ENCODE measurements around the gene GPR18.
"Not testable (repeated sequence)": the region's sequence is repeated elsewhere in the genome, so short reads cannot be mapped to it uniquely, and the experiment has no call there.

The GPR18 gene

GRCh38 chr13:99265162-99265800 lies 7.1 kb upstream of the GPR18 start:
- no peak for DNase-seq (ENCODE audit: low spot score in 2 of 2)
- peak; percentile 88 for ATAC-seq
- peaks cover 37% of the 10 kb centered on the region for H3K36me3 Mint-ChIP-seq
- no peak overlapping the region for H3K27ac Mint-ChIP-seq
- H3K4me3 Mint-ChIP-seq: no peak overlapping the region
- no peaks in the 10 kb centered on the region for H3K9me3 Mint-ChIP-seq
- H3K4me1 Mint-ChIP-seq: peaks cover 45% of the 10 kb centered on the region

- Mint-ChIP-seq H3K9me3 (no peaks in the 10 kb centered on the region), H3K27ac (peak overlapping the region; percentile 58), H3K4me1 (peaks cover 57% of the 10 kb centered on the region), H3K4me3 (no peak overlapping the region), H3K36me3 (peaks cover 46% of the 10 kb centered on the region)
- no peak for ATAC-seq
- DNase-seq (ENCODE audit: low spot score in 2 of 2): no peak
Measured at GRCh38 chr13:99264051-99264450, 5.9 kb upstream of the GPR18 start.

- H3K27ac Mint-ChIP-seq: peak overlapping the region; percentile 58
Measured at GRCh38 chr13:99263126-99263785, 5.1 kb upstream of the GPR18 start.

GRCh38 chr13:99261059-99261458 lies 2.9 kb upstream of the GPR18 start:
- ATAC-seq (no peak), DNase-seq (ENCODE audit: low spot score in 2 of 2) (no peak)
- H3K9me3 Mint-ChIP-seq: no peaks in the 10 kb centered on the region
- peaks cover 41% of the 10 kb centered on the region for H3K36me3 Mint-ChIP-seq
- H3K27ac Mint-ChIP-seq: no peak overlapping the region
- no peak overlapping the region for H3K4me3 Mint-ChIP-seq
- peaks cover 64% of the 10 kb centered on the region for H3K4me1 Mint-ChIP-seq

More at GRCh38 chr13:99263126-99263785, 5.1 kb upstream of the GPR18 start:
- Mint-ChIP-seq H3K36me3 (peaks cover 45% of the 10 kb centered on the region), H3K4me1 (peaks cover 59% of the 10 kb centered on the region), H3K4me3 (no peak overlapping the region), H3K9me3 (no peaks in the 10 kb centered on the region)
- DNase-seq (ENCODE audit: low spot score in 2 of 2): no peak
- no peak for ATAC-seq

- H3K36me3 Mint-ChIP-seq: peaks cover 43% of the 10 kb centered on the region
- peaks cover 63% of the 10 kb centered on the region for H3K4me1 Mint-ChIP-seq
- ATAC-seq: no peak
- no peak overlapping the region for H3K27ac Mint-ChIP-seq
- no peaks in the 10 kb centered on the region for H3K9me3 Mint-ChIP-seq
- DNase-seq (ENCODE audit: low spot score in 2 of 2): no peak
- H3K4me3 Mint-ChIP-seq: peak overlapping the region; percentile 78
Measured at GRCh38 chr13:99260216-99260615, 2.0 kb upstream of the GPR18 start.

GRCh38 chr13:99258946-99259345 lies 767 bp upstream of the GPR18 start:
- Mint-ChIP-seq H3K4me3 (peak overlapping the region; percentile 78), H3K9me3 (no peaks in the 10 kb centered on the region), H3K36me3 (peaks cover 49% of the 10 kb centered on the region), H3K27ac (peak overlapping the region; percentile 87), H3K4me1 (peaks cover 61% of the 10 kb centered on the region)
- DNase-seq (ENCODE audit: low spot score in 2 of 2) (no peak), ATAC-seq (no peak)

- Mint-ChIP-seq H3K4me3 (peak overlapping the region; percentile 78), H3K27ac (peak overlapping the region; percentile 87), H3K4me1 (peaks cover 51% of the 10 kb centered on the region), H3K9me3 (no peaks in the 10 kb centered on the region), H3K36me3 (peaks cover 60% of the 10 kb centered on the region)
- ATAC-seq (no peak), DNase-seq (ENCODE audit: low spot score in 2 of 2) (no peak)
Measured at GRCh38 chr13:99257291-99257690, 888 bp downstream of the GPR18 start.

GRCh38 chr13:99256709-99257108 lies 1.5 kb downstream of the GPR18 start:
- Mint-ChIP-seq H3K36me3 (peaks cover 63% of the 10 kb centered on the region), H3K27ac (peak overlapping the region; percentile 87), H3K4me1 (peaks cover 56% of the 10 kb centered on the region), H3K9me3 (no peaks in the 10 kb centered on the region), H3K4me3 (peak overlapping the region; percentile 78)
- ATAC-seq (no peak), DNase-seq (ENCODE audit: low spot score in 2 of 2) (no peak)

- ATAC-seq: no peak
- H3K4me3 Mint-ChIP-seq: peak overlapping the region; percentile 78
- peaks cover 56% of the 10 kb centered on the region for H3K4me1 Mint-ChIP-seq
- H3K27ac Mint-ChIP-seq: peak overlapping the region; percentile 87
- peaks cover 65% of the 10 kb centered on the region for H3K36me3 Mint-ChIP-seq
- no peaks in the 10 kb centered on the region for H3K9me3 Mint-ChIP-seq
- no peak for DNase-seq (ENCODE audit: low spot score in 2 of 2)
Measured at GRCh38 chr13:99256283-99256682, 1.9 kb downstream of the GPR18 start.

- H3K4me3 Mint-ChIP-seq: peak overlapping the region; percentile 78
- ATAC-seq: no peak
- peaks cover 57% of the 10 kb centered on the region for H3K4me1 Mint-ChIP-seq
- DNase-seq (ENCODE audit: low spot score in 2 of 2): no peak
- peak overlapping the region; percentile 87 for H3K27ac Mint-ChIP-seq
- H3K36me3 Mint-ChIP-seq: peaks cover 72% of the 10 kb centered on the region
- H3K9me3 Mint-ChIP-seq: no peaks in the 10 kb centered on the region
Measured at GRCh38 chr13:99255271-99255670, 2.9 kb downstream of the GPR18 start.

- DNase-seq (ENCODE audit: low spot score in 2 of 2) (no peak), ATAC-seq (peak; percentile 35)
- Mint-ChIP-seq H3K9me3 (no peaks in the 10 kb centered on the region), H3K4me3 (peak overlapping the region; percentile 78), H3K4me1 (peaks cover 54% of the 10 kb centered on the region), H3K36me3 (peaks cover 74% of the 10 kb centered on the region), H3K27ac (peak overlapping the region; percentile 87)
Measured at GRCh38 chr13:99254830-99255229, 3.3 kb downstream of the GPR18 start.

GRCh38 chr13:99251921-99252320 lies 6.3 kb downstream of the GPR18 start:
- H3K4me1 Mint-ChIP-seq: peaks cover 52% of the 10 kb centered on the region

GRCh38 chr13:99250982-99251825 lies 7.0 kb downstream of the GPR18 start:
- ATAC-seq (peak; percentile 84), DNase-seq (ENCODE audit: low spot score in 2 of 2) (no peak)
- peak overlapping the region; percentile 82 for H3K27ac Mint-ChIP-seq
- peaks cover 52% of the 10 kb centered on the region for H3K4me1 Mint-ChIP-seq
- H3K36me3 Mint-ChIP-seq: peaks cover 79% of the 10 kb centered on the region
- peaks cover 2% of the 10 kb centered on the region for H3K9me3 Mint-ChIP-seq
- H3K4me3 Mint-ChIP-seq: peak overlapping the region; percentile 14

More at GRCh38 chr13:99251921-99252320, 6.3 kb downstream of the GPR18 start:
- Mint-ChIP-seq H3K27ac (peak overlapping the region; percentile 82), H3K9me3 (peaks cover 2% of the 10 kb centered on the region), H3K36me3 (peaks cover 80% of the 10 kb centered on the region), H3K4me3 (peak overlapping the region; percentile 14)
- DNase-seq (ENCODE audit: low spot score in 2 of 2): no peak
- no peak for ATAC-seq

GRCh38 chr13:99249606-99250005 lies 8.6 kb downstream of the GPR18 start:
- Mint-ChIP-seq H3K36me3 (peaks cover 79% of the 10 kb centered on the region), H3K4me1 (peaks cover 39% of the 10 kb centered on the region)
- not testable (repeated sequence) for ATAC-seq; H3K9me3 Mint-ChIP-seq; DNase-seq (ENCODE audit: low spot score in 2 of 2); H3K4me3 Mint-ChIP-seq; H3K27ac Mint-ChIP-seq

GRCh38 chr13:99249178-99249577 lies 9.0 kb downstream of the GPR18 start:
- H3K36me3 Mint-ChIP-seq: peaks cover 79% of the 10 kb centered on the region
- ATAC-seq; H3K27ac Mint-ChIP-seq; H3K4me3 Mint-ChIP-seq; H3K9me3 Mint-ChIP-seq; DNase-seq (ENCODE audit: low spot score in 2 of 2): not testable (repeated sequence)
- H3K4me1 Mint-ChIP-seq: peaks cover 38% of the 10 kb centered on the region

Data from stimulated activated effector memory CD8-positive, alpha-beta T cell treated with anti-CD3 and anti-CD28 coated beads, Interleukin-12 subunit alpha, Interleukin-12 subunit beta, amount 100 ng/mL, for 72 hours (primary cell).